Naive thymus-derived CD4-positive, alpha-beta T cell (primary cell): ENCODE data around the gene MAP4K5. TPM values are rescaled to one million over a fixed set of nuclear protein-coding genes. Genes with fewer than 3 reads are reported as not detected.
"Not testable (repeated sequence)": the region's sequence is repeated elsewhere in the genome, so short reads cannot be mapped to it uniquely, and the experiment has no call there.

Source experiments
- ATAC-seq: fragments of 150-1000 bp; cut with Tn5 transposase; 2 replicates; pipeline ENCODE4 v1.10.0; 2021; ENCODE audit warnings: mild to moderate bottlenecking, moderate library complexity
- CTCF ChIA-PET: fragments of 350-600 bp; sonication (Branson Sonifier 250); formaldehyde crosslinking; loops from one replicate; lab custom pipeline; 2021; ENCODE audit warnings: antibody characterized with exemption; lab: Charles Lee
- POLR2A ChIA-PET: fragments of 350-600 bp; sonication (Branson Sonifier 250); formaldehyde crosslinking; loops from one replicate; lab custom pipeline; 2021; ENCODE audit warnings: antibody characterized with exemption, inconsistent platforms; lab: Charles Lee
- DNase-seq, 9 donors: peaks; one replicate each; pipeline versions ENCODE4 v3.0.0 to v3.0.0-alpha.2; 2020 to 2022; ENCODE audit warnings: mixed read lengths in 1 of 9
- H3K27ac ChIP-seq: one replicate; pipeline ENCODE4 v1.7.0; 2013; ENCODE audit warnings: mild to moderate bottlenecking, low read depth, low read length, moderate library complexity
- H3K27me3 ChIP-seq, 2 donors: one replicate each; pipeline ENCODE4 v1.7.0; 2013; ENCODE audit warnings: low read length in 2 of 2, mild to moderate bottlenecking in 2 of 2, moderate library complexity in 2 of 2; ENCODE audit not compliant: control insufficient read depth in 2 of 2, insufficient read depth in 2 of 2
- H3K36me3 ChIP-seq, 3 experiments: 1 replicate in 2 of 3; 2 replicates in 1 of 3; pipeline ENCODE4 v1.7.0; 2013; ENCODE audit warnings: low read length in 3 of 3, mild to moderate bottlenecking in 3 of 3, moderate library complexity in 1 of 3; ENCODE audit not compliant: insufficient read depth in 3 of 3, control insufficient read depth in 2 of 3
- H3K4me1 ChIP-seq, 2 donors: one replicate each; pipeline ENCODE4 v1.7.0; 2013; ENCODE audit warnings: low read length in 2 of 2, mild to moderate bottlenecking in 2 of 2, moderate library complexity in 1 of 2; ENCODE audit not compliant: control insufficient read depth in 2 of 2, insufficient read depth in 2 of 2
- H3K4me3 ChIP-seq: 2 replicates; pipeline ENCODE4 v1.7.0; 2013; ENCODE audit warnings: mild to moderate bottlenecking, low read length
- H3K9me3 ChIP-seq, 3 experiments: 1 replicate in 2 of 3; 2 replicates in 1 of 3; pipeline ENCODE4 v1.7.0; 2013; ENCODE audit warnings: low read length in 3 of 3; ENCODE audit not compliant: control insufficient read depth in 2 of 3
- H3K27ac Mint-ChIP-seq, 9 donors: one replicate each; pipeline ENCODE4 v1.8.0; 2020 to 2022; ENCODE audit warnings: mixed read lengths in 9 of 9, mild to moderate bottlenecking in 8 of 9, moderate library complexity in 5 of 9, inconsistent platforms in 2 of 9
- H3K27me3 Mint-ChIP-seq, 5 donors: one replicate each; pipeline ENCODE4 v1.8.0; 2021 to 2022; ENCODE audit warnings: mixed read lengths in 5 of 5, mild to moderate bottlenecking in 1 of 5
- H3K36me3 Mint-ChIP-seq, 5 donors: one replicate each; pipeline ENCODE4 v1.8.0; 2020 to 2022; ENCODE audit warnings: mixed read lengths in 5 of 5, mild to moderate bottlenecking in 3 of 5, inconsistent platforms in 1 of 5
- H3K4me1 Mint-ChIP-seq, 7 donors: one replicate each; pipeline ENCODE4 v1.8.0; 2020 to 2022; ENCODE audit warnings: mixed read lengths in 7 of 7, mild to moderate bottlenecking in 3 of 7, inconsistent platforms in 1 of 7
- H3K4me3 Mint-ChIP-seq, 10 donors: one replicate each; pipeline ENCODE4 v1.8.0; 2020 to 2022; ENCODE audit warnings: mild to moderate bottlenecking in 10 of 10, mixed read lengths in 10 of 10, moderate library complexity in 6 of 10, inconsistent platforms in 2 of 10
- H3K9me3 Mint-ChIP-seq, 11 donors: one replicate each; pipeline ENCODE4 v1.8.0; 2020 to 2022; ENCODE audit warnings: mixed read lengths in 11 of 11, mild to moderate bottlenecking in 4 of 11, inconsistent platforms in 1 of 11, moderate library complexity in 1 of 11
- intact Hi-C, 2 donors: fragments of 100-400 bp; cut with micrococcal nuclease; formaldehyde crosslinking; loops; one replicate each; pipeline ENCODE4 v1.15.1; 2023
- polyA plus RNA-seq, 2 donors: library from polyadenylated mRNA; unstranded; fragments of 300-500 nt; fragmentation: Illumina TruSeq; gene quantifications; one replicate each; pipeline ENCODE4 v1.2.3, GENCODE V29; 2021
- total RNA-seq, 6 experiments: library from RNA in 5 of 6; stranded (reverse) in 5 of 6; gene quantifications; 1 replicate in 5 of 6; 2 replicates in 1 of 6; pipeline ENCODE4 v1.2.3 and lab custom pipeline; 2021 to 2026

Gene MAP4K5
- total and polyA plus RNA-seq, 7 experiments from 2014 or later: 15.4 to 47.5 (median 32.5) TPM

DNA sequence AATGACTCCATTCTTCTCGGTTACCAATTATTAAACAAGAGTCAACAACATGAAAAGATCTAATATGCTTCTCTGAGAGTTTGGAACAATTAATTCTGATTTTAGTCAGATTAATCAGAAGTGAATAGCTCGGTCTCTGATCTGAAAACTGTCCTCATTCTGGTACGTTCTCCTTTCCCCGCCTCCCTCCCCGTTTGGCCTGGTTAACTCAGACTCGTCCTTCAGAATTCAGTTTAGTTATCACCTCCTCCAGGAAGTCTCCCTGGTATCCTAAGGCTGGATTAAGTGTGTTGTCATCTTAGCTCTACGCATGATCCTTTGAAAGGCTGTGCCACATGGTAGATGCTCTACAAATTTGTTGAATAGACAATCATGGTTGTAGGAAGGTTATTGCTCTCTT, 22.2 kb downstream of the MAP4K5 start:
- H3K4me1 ChIP-seq: no peaks in the 10 kb centered on the region
- no peaks in the 10 kb centered on the region for H3K9me3 ChIP-seq
- no peaks in the 10 kb centered on the region for H3K36me3 ChIP-seq
- H3K27ac ChIP-seq: no peak overlapping the region
- Mint-ChIP-seq H3K4me1 (peaks cover 8 to 42% (median 29%) of the 10 kb centered on the region in 7 donors), H3K9me3 (peaks cover 0 to 3% (median 0%) of the 10 kb centered on the region in 11 donors), H3K27me3 (no peaks in the 10 kb centered on the region), H3K4me3 (no peak overlapping the region), H3K27ac (no peak overlapping the region), H3K36me3 (peaks cover 0 to 25% (median 17%) of the 10 kb centered on the region in 5 donors)
- POLR2A ChIA-PET: no interaction called here
- intact Hi-C loops: no loop called here
- ATAC-seq: no peak
- no peak for DNase-seq
- CTCF ChIA-PET: no interaction called here
- H3K27me3 ChIP-seq: no peaks in the 10 kb centered on the region
- H3K4me3 ChIP-seq: no peak overlapping the region

DNA sequence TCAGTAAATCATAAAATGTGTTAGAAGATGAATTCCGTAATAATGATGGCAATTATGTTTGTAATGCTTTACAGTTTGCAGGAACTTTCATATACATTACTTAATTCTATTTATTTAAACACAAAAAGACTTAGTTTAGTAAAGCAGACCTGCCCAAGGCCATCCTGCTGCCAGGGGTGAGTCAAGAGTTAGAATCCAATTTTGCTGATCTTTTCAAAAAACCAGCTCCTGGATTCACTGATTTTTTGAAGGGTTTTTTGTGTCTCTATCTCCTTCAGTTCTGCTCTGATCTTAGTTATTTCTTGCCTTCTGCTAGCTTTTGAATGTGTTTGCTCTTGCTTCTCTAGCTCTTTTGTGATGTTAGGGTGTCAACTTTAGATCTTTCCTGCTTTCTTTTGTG, 25.3 kb downstream of the MAP4K5 start:
- peaks cover 8 to 35% (median 26%) of the 10 kb centered on the region in 7 donors for H3K4me1 Mint-ChIP-seq

DNA sequence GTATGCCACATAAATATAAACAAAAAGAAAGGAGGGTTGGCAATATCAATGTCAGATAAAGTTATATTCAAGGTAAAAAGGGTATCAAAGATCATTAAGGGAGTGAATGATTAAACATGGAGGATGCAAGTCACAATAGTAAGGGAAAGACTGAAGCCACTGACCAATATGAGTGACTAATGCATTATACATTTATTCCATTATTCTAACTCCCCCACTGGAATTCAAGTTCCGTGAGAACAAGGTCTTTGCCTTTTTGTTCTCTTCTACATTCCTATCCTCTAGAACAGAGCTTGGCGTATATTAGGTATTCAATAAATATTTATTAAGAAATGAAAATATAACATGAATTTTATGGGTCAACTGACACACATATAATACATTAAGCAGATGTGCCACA, 30.7 kb downstream of the MAP4K5 start:
- peaks cover 7 to 36% (median 16%) of the 10 kb centered on the region in 5 donors for H3K36me3 Mint-ChIP-seq
- no peak for DNase-seq
- intact Hi-C loops: no loop called here
- no peaks in the 10 kb centered on the region for H3K27me3 ChIP-seq
- H3K27ac ChIP-seq: no peak overlapping the region
- H3K4me3 Mint-ChIP-seq: no peak overlapping the region
- no peak for ATAC-seq
- peaks cover 0 to 6% (median 5%) of the 10 kb centered on the region in 3 experiments for H3K36me3 ChIP-seq
- H3K27me3 Mint-ChIP-seq: no peaks in the 10 kb centered on the region
- POLR2A ChIA-PET: no interaction called here
- CTCF ChIA-PET: no interaction called here
- H3K27ac Mint-ChIP-seq: no peak overlapping the region
- H3K9me3 ChIP-seq: no peaks in the 10 kb centered on the region
- H3K9me3 Mint-ChIP-seq: no peaks in the 10 kb centered on the region
- H3K4me1 ChIP-seq: no peaks in the 10 kb centered on the region
- H3K4me3 ChIP-seq: no peak overlapping the region
- H3K4me1 Mint-ChIP-seq: peaks cover 0 to 13% (median 7%) of the 10 kb centered on the region in 7 donors

More for the DNA sequence above, 25.3 kb downstream of the MAP4K5 start:
- H3K4me3 Mint-ChIP-seq, H3K9me3 ChIP-seq, H3K4me3 ChIP-seq, H3K27ac ChIP-seq, H3K4me1 ChIP-seq, H3K27me3 Mint-ChIP-seq, H3K36me3 ChIP-seq, POLR2A ChIA-PET, H3K9me3 Mint-ChIP-seq, H3K27me3 ChIP-seq, CTCF ChIA-PET, DNase-seq, ATAC-seq, intact Hi-C loops: not testable (repeated sequence)
- H3K36me3 Mint-ChIP-seq: peaks cover 0 to 37% (median 17%) of the 10 kb centered on the region in 5 donors
- peak overlapping the region in 5 of 9 donors; percentile 8 to 78 (median 48) for H3K27ac Mint-ChIP-seq

DNA sequence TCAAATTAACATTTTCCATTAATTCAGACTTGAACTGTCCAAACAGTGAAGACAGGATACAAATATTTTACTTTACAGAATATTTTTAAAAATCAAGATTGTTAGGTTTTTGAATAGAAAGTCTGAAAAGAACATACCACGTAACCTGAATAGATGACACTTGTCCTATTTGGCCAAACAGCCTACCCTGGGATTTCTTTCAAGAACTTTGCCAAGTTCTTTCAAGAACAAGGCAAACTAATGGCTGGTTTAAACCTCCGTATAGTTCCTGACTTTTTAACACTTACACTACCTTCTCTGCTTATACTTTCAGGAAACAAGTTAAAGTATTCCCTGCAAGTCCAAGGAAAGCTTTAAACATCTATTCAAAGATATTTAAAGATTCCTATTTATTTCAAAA, 35.0 kb downstream of the MAP4K5 start:
- CTCF ChIA-PET: no interaction called here
- Mint-ChIP-seq H3K36me3 (peaks cover 7 to 43% (median 22%) of the 10 kb centered on the region in 5 donors), H3K27ac (no peak overlapping the region), H3K4me3 (no peak overlapping the region), H3K9me3 (no peaks in the 10 kb centered on the region), H3K4me1 (peaks cover 5 to 21% (median 9%) of the 10 kb centered on the region in 7 donors), H3K27me3 (no peaks in the 10 kb centered on the region)
- Histone ChIP-seq H3K27ac (no peak overlapping the region), H3K9me3 (no peaks in the 10 kb centered on the region), H3K27me3 (no peaks in the 10 kb centered on the region), H3K36me3 (peaks cover 0 to 6% (median 5%) of the 10 kb centered on the region in 3 experiments), H3K4me3 (no peak overlapping the region), H3K4me1 (no peaks in the 10 kb centered on the region)
- POLR2A ChIA-PET: no interaction called here
- DNase-seq (no peak), ATAC-seq (no peak)
- intact Hi-C loops: no loop called here

DNA sequence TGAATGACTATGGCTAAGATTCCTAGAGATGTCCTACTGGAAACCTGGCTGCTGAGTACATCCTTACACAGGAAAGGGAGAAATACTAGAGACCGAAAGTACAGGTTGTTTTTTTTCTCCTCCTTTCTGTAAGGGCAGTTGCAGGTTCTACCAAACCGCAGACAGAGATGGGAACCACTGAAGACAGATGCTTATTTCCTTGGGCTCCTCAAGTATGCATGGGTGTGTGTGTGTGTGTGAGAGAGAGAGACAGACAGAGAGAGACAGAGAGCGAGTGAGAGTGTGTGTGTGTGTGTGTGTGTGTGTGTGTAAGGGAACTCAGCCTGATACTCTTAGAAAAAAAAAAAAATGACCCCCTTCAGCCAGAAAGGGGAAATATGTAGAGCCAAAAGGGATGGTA, 42.5 kb downstream of the MAP4K5 start:
- Histone ChIP-seq H3K27ac (no peak overlapping the region), H3K27me3 (no peaks in the 10 kb centered on the region), H3K36me3 (no peaks in the 10 kb centered on the region), H3K9me3 (no peaks in the 10 kb centered on the region), H3K4me3 (no peak overlapping the region), H3K4me1 (no peaks in the 10 kb centered on the region)
- H3K36me3 Mint-ChIP-seq: peaks cover 2 to 32% (median 5%) of the 10 kb centered on the region in 5 donors
- H3K4me3 Mint-ChIP-seq: peak overlapping the region in 1 of 10 donors; percentile 17
- H3K27ac Mint-ChIP-seq: peak overlapping the region in 3 of 9 donors; percentile 12 to 57 (median 51)
- intact Hi-C loops: no loop called here
- no peaks in the 10 kb centered on the region for H3K9me3 Mint-ChIP-seq
- H3K27me3 Mint-ChIP-seq: no peaks in the 10 kb centered on the region
- ChIA-PET POLR2A (no interaction called here), CTCF (interaction anchor here (1.1 kb wide), 1 partner anchor 9 kb away, joined by 5 read pairs; no protein-coding TSS in a partner anchor)
- peaks cover 0 to 23% (median 9%) of the 10 kb centered on the region in 7 donors for H3K4me1 Mint-ChIP-seq
- ATAC-seq (no peak), DNase-seq (no peak)

DNA sequence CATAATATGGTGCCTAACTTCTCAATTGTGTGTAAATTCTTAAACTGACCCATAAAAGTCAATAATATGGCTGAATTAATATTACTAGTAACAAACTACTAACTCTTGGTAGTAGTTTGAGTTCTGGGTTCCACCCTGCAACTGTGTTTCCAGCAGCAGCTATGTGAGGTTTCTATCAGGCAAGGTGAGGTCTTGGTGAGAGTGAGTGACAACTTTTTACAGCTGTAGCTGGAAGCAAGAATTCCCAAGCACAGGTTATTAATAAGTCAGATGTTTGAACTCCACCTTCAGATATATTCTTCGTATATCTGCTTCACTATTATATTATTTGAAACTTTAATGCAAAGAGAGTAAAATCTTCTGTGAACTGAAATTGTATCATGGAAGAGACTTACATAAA, 43.8 kb downstream of the MAP4K5 start:
- Mint-ChIP-seq H3K36me3 (peaks cover 2 to 25% (median 5%) of the 10 kb centered on the region in 5 donors), H3K27ac (no peak overlapping the region), H3K4me1 (peaks cover 0 to 23% (median 7%) of the 10 kb centered on the region in 7 donors), H3K27me3 (no peaks in the 10 kb centered on the region), H3K9me3 (no peaks in the 10 kb centered on the region), H3K4me3 (no peak overlapping the region)
- no peak overlapping the region for H3K27ac ChIP-seq
- ATAC-seq (no peak), DNase-seq (no peak)
- intact Hi-C loops: no loop called here
- H3K4me3 ChIP-seq: no peak overlapping the region
- H3K36me3 ChIP-seq: no peaks in the 10 kb centered on the region
- CTCF ChIA-PET: no interaction called here
- no peaks in the 10 kb centered on the region for H3K4me1 ChIP-seq
- no peaks in the 10 kb centered on the region for H3K27me3 ChIP-seq
- no peaks in the 10 kb centered on the region for H3K9me3 ChIP-seq
- POLR2A ChIA-PET: no interaction called here

DNA sequence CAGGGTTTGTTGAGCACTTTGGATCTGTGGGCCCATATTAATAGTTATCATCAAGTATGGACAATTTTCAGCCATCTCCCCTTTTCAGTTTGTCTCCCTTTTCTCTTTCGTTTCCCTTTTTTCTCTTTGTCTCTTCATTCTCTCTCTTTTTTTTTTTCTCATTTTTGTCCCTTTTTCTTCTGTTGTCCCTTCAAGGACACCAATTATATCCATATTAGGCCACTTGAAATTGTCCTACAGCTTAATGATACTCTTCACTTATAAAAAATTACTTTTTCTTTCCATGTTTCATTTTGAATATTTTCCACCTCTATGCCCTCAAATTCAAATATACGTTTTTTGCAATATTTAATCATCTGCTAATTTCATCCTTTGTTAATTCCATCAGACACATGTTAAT, 53.3 kb downstream of the MAP4K5 start:
- no peak overlapping the region for H3K4me3 ChIP-seq
- H3K4me1 ChIP-seq: no peaks in the 10 kb centered on the region
- no peak for ATAC-seq
- no peak overlapping the region for H3K27ac ChIP-seq
- no peak for DNase-seq
- H3K9me3 Mint-ChIP-seq: peaks cover 0 to 15% (median 7%) of the 10 kb centered on the region in 11 donors
- H3K9me3 ChIP-seq: peaks cover 0 to 6% (median 0%) of the 10 kb centered on the region in 3 experiments
- intact Hi-C loops: no loop called here
- H3K4me1 Mint-ChIP-seq: peaks cover 0 to 3% (median 0%) of the 10 kb centered on the region in 7 donors
- no peaks in the 10 kb centered on the region for H3K27me3 ChIP-seq
- H3K27ac Mint-ChIP-seq: no peak overlapping the region
- no peak overlapping the region for H3K4me3 Mint-ChIP-seq
- ChIA-PET POLR2A (no interaction called here), CTCF (no interaction called here)
- H3K27me3 Mint-ChIP-seq: no peaks in the 10 kb centered on the region
- H3K36me3 ChIP-seq: peaks cover 0 to 13% (median 4%) of the 10 kb centered on the region in 3 experiments
- peaks cover 14 to 65% (median 58%) of the 10 kb centered on the region in 5 donors for H3K36me3 Mint-ChIP-seq
